LHCN-M2 (cell line): ENCODE measurements around the gene RS1. TPM values are rescaled to one million over a fixed set of nuclear protein-coding genes. Genes with fewer than 3 reads are reported as not detected.
A peak's percentile ranks its signal among the peaks of the same experiment; 100 is the strongest.

Source experiments
- DNase-seq: peaks from one replicate; pipeline ENCODE4 v3.0.0-alpha.2; 2012; ENCODE audit warnings: low read depth
- total RNA-seq: library from RNA; depleted of rRNA; stranded (reverse); fragments of >200 nt; gene quantifications from 2 replicates; pipeline ENCODE4 v1.2.3, GENCODE V29; 2014; rRNA removed

The RS1 gene
- total RNA-seq, 1 experiment from 2014 or later = not detected

- DNase-seq = peak; percentile 5
These were observed 63.9 kb downstream of the RS1 start for GRCh38 chrX:18607966-18608365.

GRCh38 chrX:18598413-18598812 is 73.5 kb downstream of the RS1 start:
- DNase-seq = no peak

GRCh38 chrX:18596096-18596495 is 75.8 kb downstream of the RS1 start:
- DNase-seq = no peak

DNA sequence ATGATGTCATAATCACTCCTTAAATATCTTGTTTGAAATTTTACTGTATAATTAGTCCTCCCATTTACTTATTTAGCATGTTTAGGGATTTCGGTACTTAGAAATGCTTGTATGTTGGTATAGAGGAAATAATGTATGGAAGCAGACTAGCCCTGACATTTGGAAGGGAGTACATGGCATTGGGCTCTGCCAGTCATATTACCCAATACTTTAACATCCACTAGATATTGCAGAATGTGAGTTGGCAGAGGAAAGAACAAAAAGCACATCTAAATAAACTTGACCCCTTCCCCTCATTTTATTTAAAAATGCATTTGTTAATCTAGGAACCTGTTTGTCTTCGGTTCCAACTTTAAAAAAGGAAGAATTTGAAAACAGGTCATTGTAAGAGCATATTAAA is 77.8 kb downstream of the RS1 start:
- DNase-seq = no peak

GRCh38 chrX:18591834-18592233 is 80.1 kb downstream of the RS1 start:
- DNase-seq = no peak

Other genes with a start within 250 kb of the RS1 start
- 3.5 and 4.0 TPM in 2 replicates for gene CDKL5, start 246.5 kb downstream of the RS1 start, total RNA-seq
- not detected in 2 replicates for gene PPEF1, start 35.5 kb upstream of the RS1 start, total RNA-seq